GM19023 (cell line): ENCODE data around the gene MOB3B.
"Not testable (repeated sequence)": the region's sequence is repeated elsewhere in the genome, so short reads cannot be mapped to it uniquely, and the experiment has no call there.

Experiments
- ATAC-seq: cut with Tn5 transposase; IDR thresholded peaks from one replicate; pipeline ENCODE4 v1.9.1; 2021; ENCODE audit warnings: mild to moderate bottlenecking, moderate library complexity; ENCODE audit not compliant: unreplicated experiment

Gene MOB3B

DNA sequence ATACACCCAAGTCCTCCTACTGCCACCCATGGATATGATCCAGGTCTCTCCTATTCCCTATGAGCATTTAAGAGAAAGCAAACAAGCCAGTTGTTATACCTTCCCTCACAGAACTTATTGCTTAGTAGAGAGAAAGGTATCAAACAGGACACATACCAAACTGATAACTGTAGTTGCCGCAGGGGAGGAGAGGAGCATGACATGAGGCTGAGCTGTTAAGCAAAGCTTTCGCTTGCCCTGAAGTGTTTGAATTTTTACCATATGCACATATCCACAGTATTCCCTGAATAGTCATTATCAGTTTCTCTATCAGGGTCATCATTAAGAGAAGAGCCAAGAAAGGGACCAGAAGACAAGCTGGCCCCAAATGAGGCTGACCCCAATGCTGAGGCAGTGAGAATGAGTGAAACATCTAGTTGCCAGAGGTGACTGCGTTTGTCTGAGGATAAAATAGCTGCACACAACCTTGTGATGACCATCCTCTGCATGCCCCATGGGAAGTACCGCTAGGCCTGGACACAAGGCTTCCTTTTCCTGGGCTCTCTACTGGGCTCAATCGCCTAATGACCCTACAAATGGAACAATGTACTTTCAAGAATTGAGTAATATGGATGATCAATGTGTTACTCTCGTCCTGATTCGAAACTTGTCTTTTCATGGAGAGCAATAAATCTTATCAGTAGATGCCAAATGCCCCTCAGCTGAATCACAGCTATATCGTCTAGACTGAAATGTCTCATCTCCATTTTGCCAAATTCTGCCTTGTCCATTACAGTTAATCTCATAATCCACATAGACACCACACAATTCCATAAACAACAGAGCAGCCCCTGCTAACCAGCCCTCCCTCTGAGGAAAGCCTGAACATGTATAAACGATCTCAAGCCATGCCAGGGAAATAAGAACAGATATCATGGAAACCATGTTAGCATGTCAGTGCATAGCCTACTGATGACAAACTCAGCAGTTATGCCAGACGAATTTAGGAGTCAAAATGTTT lies 9.8 kb downstream of the MOB3B start:
- ATAC-seq, result no peak

- ATAC-seq, result no peak
These were observed 10.8 kb downstream of the MOB3B start for GRCh38 chr9:27518809-27519208.

DNA sequence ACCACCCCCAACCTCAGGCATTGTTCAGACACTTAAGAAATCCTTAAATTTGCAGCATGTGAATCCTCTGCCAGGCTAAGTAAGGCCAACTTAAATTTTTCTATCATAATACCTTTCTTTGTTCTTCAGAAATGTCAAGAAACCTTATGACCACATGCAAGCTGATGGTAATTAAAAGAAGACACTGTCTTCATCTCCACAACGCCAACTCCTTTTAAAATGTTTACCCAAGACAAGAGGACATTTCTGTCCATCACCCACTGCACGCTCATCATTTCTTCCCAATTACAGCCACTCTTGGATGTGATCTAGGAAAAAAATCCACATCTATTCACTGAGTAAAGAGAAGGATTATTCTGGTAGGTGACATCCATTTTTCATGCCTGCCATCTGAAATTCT lies 11.6 kb downstream of the MOB3B start:
- ATAC-seq, result no peak

DNA sequence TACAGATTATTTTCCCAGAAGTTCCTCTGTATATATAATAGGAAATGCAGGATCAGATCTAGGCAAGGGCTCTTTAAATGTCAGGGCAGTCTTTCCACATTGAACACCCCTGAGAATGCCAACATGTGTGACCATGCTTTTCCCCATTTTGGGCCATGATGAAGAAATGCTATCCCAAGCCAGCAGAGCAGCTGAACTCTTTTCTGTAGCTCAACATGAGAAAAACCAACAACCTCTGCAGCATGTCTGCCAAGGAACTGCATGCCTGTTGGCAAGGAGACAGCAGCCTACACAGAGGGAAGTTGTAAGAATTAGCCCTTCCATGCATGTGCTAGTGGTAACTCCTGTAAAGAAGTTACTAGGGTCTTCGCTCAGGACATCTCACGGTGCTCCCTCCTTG lies 15.1 kb downstream of the MOB3B start:
- ATAC-seq, result no peak

GRCh38 chr9:27511771-27512170 lies 17.8 kb downstream of the MOB3B start:
- ATAC-seq, result no peak

- no peak for ATAC-seq
These were observed 18.8 kb downstream of the MOB3B start for GRCh38 chr9:27510780-27511179.

DNA sequence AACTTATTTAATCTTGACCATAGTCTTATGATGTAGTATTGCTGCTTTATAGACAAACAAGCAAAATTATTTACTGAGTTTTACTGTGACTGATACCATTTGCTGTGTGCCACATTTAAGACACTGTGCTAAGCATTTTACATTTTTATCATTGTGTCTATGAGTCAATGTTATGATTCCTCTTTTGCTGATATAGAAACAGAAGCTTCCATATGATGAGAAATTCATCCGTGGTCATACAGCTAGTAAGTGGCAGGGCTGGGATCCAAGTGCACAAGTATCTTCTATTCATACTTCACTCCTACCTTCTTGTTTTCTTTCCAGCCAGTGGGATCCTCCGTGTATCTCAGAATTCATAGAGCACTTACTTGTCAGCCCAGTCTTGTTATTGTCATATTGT lies 22.6 kb downstream of the MOB3B start:
- ATAC-seq, result no peak

- no peak for ATAC-seq
These were observed 23.9 kb downstream of the MOB3B start for GRCh38 chr9:27505744-27506161.

DNA sequence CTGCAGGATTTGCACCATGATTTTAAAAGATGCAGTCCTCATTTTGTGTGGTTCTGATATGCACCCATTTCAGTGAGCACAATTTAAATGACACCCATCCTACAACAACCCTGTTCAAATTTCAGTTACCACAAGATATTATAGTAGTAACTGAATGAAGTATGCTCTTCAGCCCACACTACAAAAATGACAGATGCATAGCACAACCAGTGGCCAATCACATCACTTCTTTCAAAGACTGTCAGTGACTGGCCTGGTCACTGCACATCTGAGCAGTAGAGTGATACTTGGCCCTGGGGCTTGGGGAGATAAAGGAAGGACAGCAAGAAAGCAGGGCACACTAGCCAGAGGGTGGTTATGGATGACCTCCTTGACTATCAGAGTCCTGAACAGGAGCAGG lies 25.4 kb downstream of the MOB3B start:
- no peak for ATAC-seq

GRCh38 chr9:27503623-27504022 lies 26.0 kb downstream of the MOB3B start:
- ATAC-seq, result no peak

GRCh38 chr9:27500902-27501301 lies 28.7 kb downstream of the MOB3B start:
- ATAC-seq, result not testable (repeated sequence)

- ATAC-seq, result no peak
These were observed 30.2 kb downstream of the MOB3B start for GRCh38 chr9:27499451-27499850.

DNA sequence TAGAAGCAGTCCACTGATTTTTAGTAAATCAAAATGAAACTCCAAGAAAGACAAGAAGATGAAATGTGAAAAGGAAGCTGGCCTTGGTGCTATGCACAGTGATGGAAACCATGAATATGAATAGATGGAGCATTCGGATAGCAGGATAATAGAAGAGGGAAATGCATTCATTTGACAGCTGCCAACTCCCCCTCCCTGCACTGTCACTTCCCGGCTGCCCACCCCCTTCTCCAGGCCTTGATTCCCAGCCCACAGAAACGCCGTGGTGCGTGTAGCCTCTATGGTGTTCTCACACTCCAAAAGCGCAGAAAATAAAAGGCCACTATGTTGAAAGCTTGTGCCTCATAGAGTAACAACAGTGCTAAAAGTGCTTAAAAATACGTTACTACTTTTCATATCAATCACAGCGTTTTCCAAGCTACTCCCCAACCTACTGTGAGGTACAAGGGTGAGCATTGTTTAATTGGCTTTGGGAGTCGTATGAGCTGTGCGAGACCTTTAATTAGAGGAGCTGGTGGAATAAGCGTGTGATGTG lies 31.7 kb downstream of the MOB3B start:
- no peak for ATAC-seq

GRCh38 chr9:27496135-27496504 lies 33.5 kb downstream of the MOB3B start:
- ATAC-seq, result no peak

DNA sequence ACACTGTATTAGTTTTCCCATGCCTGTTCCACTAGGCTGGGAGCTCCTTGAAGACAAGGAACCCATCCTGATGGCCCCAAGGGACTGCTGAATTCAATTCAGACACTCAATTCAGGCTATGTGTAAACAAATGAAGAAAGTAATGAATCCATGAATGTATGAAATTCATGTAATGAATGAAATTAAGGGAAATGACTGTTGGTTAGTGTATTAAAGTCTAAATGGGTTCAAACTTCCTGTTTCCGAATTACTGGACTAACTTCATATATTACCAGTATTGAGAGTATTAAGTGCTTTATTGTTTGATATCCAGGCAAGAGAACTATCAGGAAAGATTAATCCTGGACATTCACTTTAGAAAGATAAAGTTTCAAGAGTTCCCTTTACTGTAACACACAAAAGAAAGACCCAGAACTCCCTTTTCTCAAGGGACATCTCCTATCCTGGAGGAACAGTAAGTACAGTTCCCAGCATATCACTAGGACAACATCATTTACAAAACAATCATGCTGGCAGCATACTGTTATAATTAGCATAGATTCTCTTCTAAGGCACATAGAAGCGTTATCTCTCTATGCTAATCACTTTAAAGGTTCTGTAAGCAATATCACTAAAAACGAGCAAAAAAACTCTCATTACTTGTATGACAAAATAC lies 34.0 kb downstream of the MOB3B start:
- ATAC-seq, result no peak

GRCh38 chr9:27491154-27491553 lies 38.5 kb downstream of the MOB3B start:
- ATAC-seq, result no peak

GRCh38 chr9:27489087-27489876 lies 40.3 kb downstream of the MOB3B start:
- ATAC-seq, result peak; percentile 85

DNA sequence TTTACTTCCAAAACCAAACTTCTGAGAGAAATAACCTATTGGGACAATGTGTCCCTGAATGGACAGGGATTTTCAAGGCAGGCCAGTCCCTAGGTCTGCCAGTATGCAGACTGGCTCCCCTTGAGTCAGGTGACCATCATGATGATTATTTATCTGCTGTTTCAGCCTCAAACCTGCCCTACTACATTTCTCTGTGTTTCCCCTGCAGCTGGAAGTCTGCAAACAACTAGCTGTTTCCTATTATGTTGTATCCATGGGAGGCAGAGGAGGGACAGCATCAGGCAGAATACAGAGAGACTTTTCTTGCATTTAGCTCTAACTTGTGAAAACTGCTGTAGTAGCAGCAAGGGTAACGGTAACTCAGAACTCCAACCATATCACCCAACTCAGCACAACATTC lies 41.7 kb downstream of the MOB3B start:
- no peak for ATAC-seq

GRCh38 chr9:27487128-27487640 lies 42.4 kb downstream of the MOB3B start:
- ATAC-seq, result no peak

DNA sequence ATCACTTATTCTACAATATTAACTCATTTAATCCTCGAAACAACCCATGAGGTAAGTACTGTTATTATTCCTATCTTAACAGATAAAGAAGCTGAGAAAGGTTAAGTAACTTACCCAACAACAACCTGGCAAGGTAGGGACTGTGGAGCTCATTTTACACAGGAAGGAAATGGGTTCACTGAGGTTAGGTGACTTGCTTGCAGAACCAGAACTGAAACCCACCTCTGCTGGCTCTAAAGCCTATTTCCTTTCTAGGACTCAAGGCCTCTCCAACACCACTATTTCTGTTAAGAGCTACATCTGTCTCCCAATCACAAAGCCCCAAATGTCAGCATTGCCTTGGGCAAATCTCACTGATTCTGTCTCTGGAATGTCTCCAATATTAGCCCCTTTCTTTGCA lies 44.5 kb downstream of the MOB3B start:
- peak; percentile 69 for ATAC-seq

- ATAC-seq, result no peak
These were observed 46.0 kb downstream of the MOB3B start for GRCh38 chr9:27483576-27483975.
